A549 (cell line): ENCODE results near the gene OR6K6. TPM values are rescaled to one million over a fixed set of nuclear protein-coding genes. Genes with fewer than 3 reads are reported as not detected.
A peak's percentile ranks its signal among the peaks of the same experiment; 100 is the strongest.

ENCODE experiments used
- ATAC-seq, 2 experiments: fragments of 200-7000 bp in 1 of 2; fragments of >200 bp in 1 of 2; cut with Nextera tagmentation in 1 of 2; cut with Tn5 transposase in 1 of 2; 3 replicates each; pipeline versions ENCODE4 v1.8.0 to v1.9.1; 2018 to 2020; ENCODE audit warnings: mild to moderate bottlenecking in 1 of 2, moderate library complexity in 1 of 2
- CTCF ChIA-PET: fragments of 300-600 bp; sonication (Branson Sonifier 250); formaldehyde crosslinking; extraction: SDS; loops from one replicate; lab custom pipeline; 2021; ENCODE audit warnings: antibody characterized with exemption, inconsistent platforms; lab: Yijun Ruan, JAX
- POLR2A ChIA-PET: fragments of 350-600 bp; formaldehyde crosslinking; extraction: SDS; loops from one replicate; lab custom pipeline; 2021; ENCODE audit warnings: antibody characterized with exemption, inconsistent platforms; lab: Yijun Ruan, JAX
- DNase-seq, 2 experiments: peaks; one replicate each; pipeline versions ENCODE4 v3.0.0 to v3.0.0-alpha.2; 2011 to 2016; ENCODE audit warnings: low read depth in 1 of 2, low spot score in 1 of 2
- FAIRE-seq: peaks from 2 replicates; lab custom pipeline; 2011; peaks lifted over from hg19 to GRCh38; lab: Jason Lieb, UNC
- H3K27ac ChIP-seq, 2 experiments: fragments of >200 bp; sonication (Bioruptor Twin); formaldehyde crosslinking; 3 replicates each; pipeline ENCODE4 v1.5.1; 2016 to 2017
- H3K4me1 ChIP-seq: fragments of >200 bp; sonication (Bioruptor Twin); formaldehyde crosslinking; 3 replicates; pipeline ENCODE4 v1.6.1; 2016
- H3K4me2 ChIP-seq: fragments of >200 bp; sonication (Bioruptor Twin); formaldehyde crosslinking; 3 replicates; pipeline ENCODE4 v1.6.1; 2016
- H3K4me3 ChIP-seq: fragments of >200 bp; sonication (Bioruptor Twin); formaldehyde crosslinking; 3 replicates; pipeline ENCODE4 v1.5.1; 2016
- H3K9me3 ChIP-seq: fragments of >200 bp; sonication (Bioruptor Twin); formaldehyde crosslinking; 3 replicates; pipeline ENCODE4 v1.6.1; 2016
- MAFK ChIP-seq: fragments of 450-650 bp; IDR thresholded peaks from 2 replicates; pipeline ENCODE4 v1.6.1; 2014; ENCODE audit not compliant: partially characterized antibody
- WGBS: methylation state at CpG from one replicate; pipeline ENCODE4 v1.1.6; 2017; ENCODE audit errors: missing lambda C conversion rate; 5-methylcytosine and 5-hydroxymethylcytosine counted together
- polyA plus RNA-seq, 4 experiments: library from polyadenylated mRNA; depleted of rRNA in 3 of 4; stranded (reverse); fragments of >200 nt; fragmentation: RNase III in 1 of 4; extraction: RNeasy Plus Mini Kit Qiagen cat#74134 plus additional on column Dnase treatment in 1 of 4; gene quantifications; 2 replicates in 3 of 4; 3 replicates in 1 of 4; pipeline ENCODE4 v1.2.3, GENCODE V29; 2011 to 2017
- small RNA-seq, 6 experiments: library from RNA; depleted of rRNA; stranded (forward); fragments of <200 nt; gene quantifications; one replicate each; pipeline ENCODE3, GENCODE V24; 2012
- TF ChIP-seq, protein P1 (sequence below): fragments of 450-650 bp; IDR thresholded peaks from 2 replicates; pipeline ENCODE4 v1.6.1; 2014; ENCODE audit warnings: antibody characterized with exemption

OR6K6 gene
- polyA plus RNA-seq, 2 of the 4 experiments (the other 2 are of a cell fraction), result not detected

DNA sequence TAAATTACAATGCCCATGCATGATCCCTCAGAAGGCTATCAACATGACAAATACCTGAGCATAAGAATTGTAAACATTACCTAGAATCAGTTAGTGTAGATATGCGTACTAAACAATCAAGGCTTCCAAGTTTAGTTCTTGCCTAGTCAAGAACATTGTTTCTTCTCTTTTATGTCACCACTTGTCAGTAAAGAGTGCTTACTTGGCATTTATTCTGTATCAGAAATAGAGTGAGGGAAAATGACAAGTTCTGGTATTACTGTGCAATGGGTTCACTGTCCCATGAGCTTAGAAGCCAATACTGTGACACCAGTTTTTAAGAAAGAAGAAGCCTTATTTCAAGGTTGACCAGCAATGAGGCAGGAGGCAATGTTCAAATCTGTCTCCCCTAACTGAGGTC lies 49.2 kb downstream of the OR6K6 start:
- Histone ChIP-seq H3K4me1 (no peaks in the 10 kb centered on the region), H3K4me2 (no peak overlapping the region), H3K27ac (no peak overlapping the region), H3K9me3 (no peaks in the 10 kb centered on the region), H3K4me3 (no peak overlapping the region)
- CTCF ChIA-PET, result no interaction called here
- DNase-seq (no peak), ATAC-seq (no peak), FAIRE-seq (no peak)
- 0% methylated on average over 1 of the region's 1 CpG for WGBS
- POLR2A ChIA-PET, result no interaction called here
- peak; percentile 80 for TF ChIP-seq MAFK
- TF ChIP-seq, protein P1, sequence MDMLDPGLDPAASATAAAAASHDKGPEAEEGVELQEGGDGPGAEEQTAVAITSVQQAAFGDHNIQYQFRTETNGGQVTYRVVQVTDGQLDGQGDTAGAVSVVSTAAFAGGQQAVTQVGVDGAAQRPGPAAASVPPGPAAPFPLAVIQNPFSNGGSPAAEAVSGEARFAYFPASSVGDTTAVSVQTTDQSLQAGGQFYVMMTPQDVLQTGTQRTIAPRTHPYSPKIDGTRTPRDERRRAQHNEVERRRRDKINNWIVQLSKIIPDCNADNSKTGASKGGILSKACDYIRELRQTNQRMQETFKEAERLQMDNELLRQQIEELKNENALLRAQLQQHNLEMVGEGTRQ, result no peak

Small RNA genes within 50 kb of the gene (small RNA-seq; reads per million reads assigned to genes)
- gene OR2AQ1P, result 0 reads per million in 6 experiments

Other genes with a start within 250 kb of the OR6K6 start
- not detected in 2 replicates for gene OR6Y1, start 200.3 kb upstream of the OR6K6 start, polyA plus RNA-seq (2011; rRNA removed)
- not detected in 3 replicates for gene OR6Y1, start 200.3 kb upstream of the OR6K6 start, polyA plus RNA-seq (2017; fragmentation: RNase III; extraction: RNeasy Plus Mini Kit Qiagen cat#74134 plus additional on column Dnase treatment)
- gene OR6P1, start 184.1 kb upstream of the OR6K6 start, polyA plus RNA-seq (2011; rRNA removed), result not detected in 2 replicates
- gene OR6P1, start 184.1 kb upstream of the OR6K6 start, polyA plus RNA-seq (2017; fragmentation: RNase III; extraction: RNeasy Plus Mini Kit Qiagen cat#74134 plus additional on column Dnase treatment), result not detected in 3 replicates
- not detected in 2 replicates for gene OR10X1, start 174.8 kb upstream of the OR6K6 start, polyA plus RNA-seq (2011; rRNA removed)
- not detected in 3 replicates for gene OR10X1, start 174.8 kb upstream of the OR6K6 start, polyA plus RNA-seq (2017; fragmentation: RNase III; extraction: RNeasy Plus Mini Kit Qiagen cat#74134 plus additional on column Dnase treatment)
- gene OR10Z1, start 149.5 kb upstream of the OR6K6 start, polyA plus RNA-seq (2011; rRNA removed), result not detected in 2 replicates
- not detected in 3 replicates for gene OR10Z1, start 149.5 kb upstream of the OR6K6 start, polyA plus RNA-seq (2017; fragmentation: RNase III; extraction: RNeasy Plus Mini Kit Qiagen cat#74134 plus additional on column Dnase treatment)
- gene SPTA1, start 68.0 kb upstream of the OR6K6 start, polyA plus RNA-seq (2011; rRNA removed), result 0.09 and 0.10 TPM in 2 replicates
- not detected in 3 replicates for gene SPTA1, start 68.0 kb upstream of the OR6K6 start, polyA plus RNA-seq (2017; fragmentation: RNase III; extraction: RNeasy Plus Mini Kit Qiagen cat#74134 plus additional on column Dnase treatment)
- not detected in 2 replicates for gene OR6K2, start 54.1 kb upstream of the OR6K6 start, polyA plus RNA-seq (2011; rRNA removed)
- not detected in 3 replicates for gene OR6K2, start 54.1 kb upstream of the OR6K6 start, polyA plus RNA-seq (2017; fragmentation: RNase III; extraction: RNeasy Plus Mini Kit Qiagen cat#74134 plus additional on column Dnase treatment)
- gene OR6K3, start 34.0 kb upstream of the OR6K6 start, polyA plus RNA-seq (2011; rRNA removed), result not detected in 2 replicates
- gene OR6K3, start 34.0 kb upstream of the OR6K6 start, polyA plus RNA-seq (2017; fragmentation: RNase III; extraction: RNeasy Plus Mini Kit Qiagen cat#74134 plus additional on column Dnase treatment), result not detected in 3 replicates
- not detected in 2 replicates for gene OR6N1, start 17.5 kb downstream of the OR6K6 start, polyA plus RNA-seq (2011; rRNA removed)
- not detected in 3 replicates for gene OR6N1, start 17.5 kb downstream of the OR6K6 start, polyA plus RNA-seq (2017; fragmentation: RNase III; extraction: RNeasy Plus Mini Kit Qiagen cat#74134 plus additional on column Dnase treatment)
- not detected in 2 replicates for gene OR6N2, start 26.5 kb downstream of the OR6K6 start, polyA plus RNA-seq (2011; rRNA removed)
- gene OR6N2, start 26.5 kb downstream of the OR6K6 start, polyA plus RNA-seq (2017; fragmentation: RNase III; extraction: RNeasy Plus Mini Kit Qiagen cat#74134 plus additional on column Dnase treatment), result not detected in 3 replicates
- gene MNDA, start 76.6 kb downstream of the OR6K6 start, polyA plus RNA-seq (2011; rRNA removed), result not detected in 2 replicates
- gene MNDA, start 76.6 kb downstream of the OR6K6 start, polyA plus RNA-seq (2017; fragmentation: RNase III; extraction: RNeasy Plus Mini Kit Qiagen cat#74134 plus additional on column Dnase treatment), result not detected in 3 replicates
- gene PYHIN1, start 176.8 kb downstream of the OR6K6 start, polyA plus RNA-seq (2011; rRNA removed), result not detected in 2 replicates
- not detected in 3 replicates for gene PYHIN1, start 176.8 kb downstream of the OR6K6 start, polyA plus RNA-seq (2017; fragmentation: RNase III; extraction: RNeasy Plus Mini Kit Qiagen cat#74134 plus additional on column Dnase treatment)